Esophagus (tissue), 2 donors: ENCODE results near the gene LRRN2. TPM values are rescaled to one million over a fixed set of nuclear protein-coding genes. Genes with fewer than 3 reads are reported as not detected.
"Not testable (repeated sequence)": the region's sequence is repeated elsewhere in the genome, so short reads cannot be mapped to it uniquely, and the experiment has no call there.

Source experiments
- H3K27ac ChIP-seq, 2 donors: one replicate each; pipeline ENCODE4 v1.5.1; 2013; ENCODE audit warnings: low read depth in 2 of 2, mild to moderate bottlenecking in 2 of 2, inconsistent platforms in 1 of 2, low read length in 1 of 2, moderate library complexity in 1 of 2
- H3K27me3 ChIP-seq, 2 donors: one replicate each; pipeline ENCODE4 v1.6.1; 2013; ENCODE audit warnings: low read length in 2 of 2, control low read depth in 1 of 2, mild to moderate bottlenecking in 1 of 2; ENCODE audit not compliant: insufficient read depth in 2 of 2, control insufficient read depth in 1 of 2
- H3K36me3 ChIP-seq, 2 donors: one replicate each; pipeline ENCODE4 v1.6.1; 2013; ENCODE audit warnings: low read length in 1 of 2; ENCODE audit not compliant: control insufficient read depth in 2 of 2, insufficient read depth in 2 of 2
- H3K4me1 ChIP-seq, 2 donors: one replicate each; pipeline ENCODE4 v1.6.1; 2013; ENCODE audit warnings: low read length in 1 of 2; ENCODE audit not compliant: control insufficient read depth in 2 of 2, insufficient read depth in 2 of 2
- H3K4me3 ChIP-seq, 2 donors: one replicate each; pipeline ENCODE4 v1.5.1; 2013; ENCODE audit warnings: low read length in 2 of 2, mild to moderate bottlenecking in 2 of 2, low read depth in 1 of 2, moderate library complexity in 1 of 2
- H3K9me3 ChIP-seq, 2 donors: one replicate each; pipeline ENCODE4 v1.6.1; 2013; ENCODE audit warnings: mild to moderate bottlenecking in 2 of 2, low read depth in 1 of 2, low read length in 1 of 2, moderate library complexity in 1 of 2; ENCODE audit not compliant: control insufficient read depth in 2 of 2, insufficient read depth in 1 of 2
- WGBS, 2 donors: extraction: QIAGEN DNeasy Blood & Tissue Kit; methylation state at CpG; one replicate each; pipeline ENCODE4 v1.1.7; 2013; 5-methylcytosine and 5-hydroxymethylcytosine counted together
- polyA plus RNA-seq, 2 donors: library from polyadenylated mRNA; stranded (reverse); fragments of 200-250 nt; gene quantifications; one replicate each; pipeline ENCODE4 v1.2.3, GENCODE V29; 2013
- donor health status: healthy with polysubstance abuse.
- donor health status: Bipolar disorder and iron deficiency.

LRRN2 gene
- polyA plus RNA-seq, 2 donors = 0.65 to 0.88 TPM

DNA sequence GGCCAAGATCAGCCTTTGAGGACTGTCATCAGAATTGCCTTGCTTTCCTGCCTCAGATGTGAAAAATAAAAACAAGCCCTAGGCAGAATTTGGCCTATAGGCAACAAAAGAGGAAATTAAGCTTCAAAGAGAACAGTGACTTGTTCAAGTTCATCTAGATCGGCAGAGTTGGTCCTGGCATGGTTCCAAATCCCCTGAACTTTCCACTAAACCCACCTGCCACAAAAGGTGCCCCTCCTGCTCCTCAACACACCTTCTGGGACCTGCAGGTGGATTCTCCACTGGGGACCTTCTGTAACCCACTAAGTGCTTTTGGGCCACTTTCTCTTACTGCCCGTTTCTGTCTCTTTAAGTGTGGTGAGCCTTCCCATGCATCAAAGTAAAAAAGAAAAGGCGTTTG, 42.5 kb upstream of the LRRN2 start:
- peaks cover 0 to 5% of the 10 kb centered on the region in 2 donors for H3K4me1 ChIP-seq
- peaks cover 0 to 3% of the 10 kb centered on the region in 2 donors for H3K27me3 ChIP-seq
- no peaks in the 10 kb centered on the region for H3K9me3 ChIP-seq
- H3K27ac ChIP-seq = no peak overlapping the region
- WGBS, 2 donors = 40 to 45% methylated on average over 3 of the region's 3 CpGs
- no peaks in the 10 kb centered on the region for H3K36me3 ChIP-seq
- no peak overlapping the region for H3K4me3 ChIP-seq

DNA sequence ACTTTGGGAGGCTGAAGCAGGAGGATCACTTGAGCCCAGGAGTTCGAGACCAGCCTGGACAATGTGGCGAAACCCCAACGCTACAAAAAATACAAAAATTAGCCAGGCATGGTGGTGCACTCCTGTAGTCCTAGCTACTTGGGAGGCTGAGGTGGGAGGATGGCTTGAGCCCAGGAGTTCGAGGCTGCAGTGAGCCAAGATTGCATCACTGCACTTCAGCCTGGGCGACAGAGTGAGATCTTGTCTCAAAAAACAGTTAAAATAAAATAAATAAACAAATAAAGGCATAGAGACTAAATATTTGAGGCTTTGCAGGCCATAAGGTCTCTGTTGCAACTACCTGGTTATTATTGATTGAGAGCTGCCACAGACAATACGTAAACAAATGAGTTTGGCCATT, 41.9 kb upstream of the LRRN2 start:
- not testable (repeated sequence) for H3K4me3 ChIP-seq, H3K36me3 ChIP-seq, H3K27me3 ChIP-seq, H3K9me3 ChIP-seq, H3K27ac ChIP-seq, H3K4me1 ChIP-seq
- 87 to 89% methylated on average over 6 of the region's 6 CpGs for WGBS, 2 donors

GRCh38 chr1:204726478-204726877, 40.9 kb upstream of the LRRN2 start:
- Histone ChIP-seq H3K9me3 (no peaks in the 10 kb centered on the region), H3K4me3 (no peak overlapping the region), H3K4me1 (peaks cover 0 to 5% of the 10 kb centered on the region in 2 donors), H3K27me3 (peaks cover 0 to 3% of the 10 kb centered on the region in 2 donors), H3K27ac (no peak overlapping the region), H3K36me3 (no peaks in the 10 kb centered on the region)
- WGBS, 2 donors = 38 to 52% methylated on average over 1 of the region's 1 CpG

GRCh38 chr1:204725821-204726448, 40.4 kb upstream of the LRRN2 start:
- 69 to 76% methylated on average over 9 of the region's 9 CpGs for WGBS, 2 donors
- H3K9me3 ChIP-seq = no peaks in the 10 kb centered on the region
- H3K36me3 ChIP-seq = no peaks in the 10 kb centered on the region
- H3K27ac ChIP-seq = no peak overlapping the region
- H3K4me3 ChIP-seq = no peak overlapping the region
- H3K27me3 ChIP-seq = peaks cover 0 to 3% of the 10 kb centered on the region in 2 donors
- H3K4me1 ChIP-seq = peaks cover 0 to 5% of the 10 kb centered on the region in 2 donors

DNA sequence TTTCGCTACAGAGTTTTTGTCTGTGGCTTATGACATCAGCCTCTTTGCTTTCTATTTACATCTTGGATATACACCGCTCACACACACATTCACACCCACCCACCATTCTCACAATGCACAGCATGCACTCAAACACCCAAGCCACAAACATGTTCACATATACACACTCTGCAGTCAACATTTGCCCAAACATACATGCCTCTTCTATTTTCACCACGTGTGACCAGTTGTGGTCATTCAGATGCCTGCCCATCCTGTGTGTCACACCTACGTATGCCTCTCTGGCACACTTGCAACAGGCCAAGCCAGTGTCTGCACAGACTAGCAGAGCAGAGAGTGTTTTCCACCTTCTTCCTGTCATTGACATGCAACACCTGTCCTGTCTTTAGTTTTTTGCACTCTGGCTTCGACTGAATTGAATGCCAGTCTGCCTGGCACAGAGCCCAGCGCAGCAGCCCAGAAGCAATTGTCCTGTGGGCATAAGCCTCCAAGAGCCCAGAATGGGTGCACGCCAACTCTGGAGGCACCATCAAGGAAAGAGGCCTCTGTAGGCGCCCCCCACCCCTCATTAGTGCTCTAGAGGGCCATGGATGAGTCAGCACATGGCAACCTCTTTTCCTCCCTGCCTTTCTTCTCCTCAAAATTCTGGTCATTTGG, 37.7 kb upstream of the LRRN2 start:
- H3K4me3 ChIP-seq = no peak overlapping the region
- no peaks in the 10 kb centered on the region for H3K27me3 ChIP-seq
- H3K27ac ChIP-seq = no peak overlapping the region
- no peaks in the 10 kb centered on the region for H3K4me1 ChIP-seq
- 52 to 60% methylated on average over 8 of the region's 8 CpGs for whole genome bisulfite sequencing, 2 donors
- H3K9me3 ChIP-seq = no peaks in the 10 kb centered on the region
- no peaks in the 10 kb centered on the region for H3K36me3 ChIP-seq

- WGBS, 2 donors = 69 to 74% methylated on average over 10 of the region's 10 CpGs
- no peaks in the 10 kb centered on the region for H3K9me3 ChIP-seq
- H3K27me3 ChIP-seq = no peaks in the 10 kb centered on the region
- no peak overlapping the region for H3K4me3 ChIP-seq
- no peaks in the 10 kb centered on the region for H3K36me3 ChIP-seq
- no peaks in the 10 kb centered on the region for H3K4me1 ChIP-seq
- no peak overlapping the region for H3K27ac ChIP-seq
Observed at GRCh38 chr1:204721373-204722055, 36.0 kb upstream of the LRRN2 start.

- no peak overlapping the region for H3K4me3 ChIP-seq
- no peaks in the 10 kb centered on the region for H3K9me3 ChIP-seq
Observed at GRCh38 chr1:204716660-204717059, 31.1 kb upstream of the LRRN2 start.

DNA sequence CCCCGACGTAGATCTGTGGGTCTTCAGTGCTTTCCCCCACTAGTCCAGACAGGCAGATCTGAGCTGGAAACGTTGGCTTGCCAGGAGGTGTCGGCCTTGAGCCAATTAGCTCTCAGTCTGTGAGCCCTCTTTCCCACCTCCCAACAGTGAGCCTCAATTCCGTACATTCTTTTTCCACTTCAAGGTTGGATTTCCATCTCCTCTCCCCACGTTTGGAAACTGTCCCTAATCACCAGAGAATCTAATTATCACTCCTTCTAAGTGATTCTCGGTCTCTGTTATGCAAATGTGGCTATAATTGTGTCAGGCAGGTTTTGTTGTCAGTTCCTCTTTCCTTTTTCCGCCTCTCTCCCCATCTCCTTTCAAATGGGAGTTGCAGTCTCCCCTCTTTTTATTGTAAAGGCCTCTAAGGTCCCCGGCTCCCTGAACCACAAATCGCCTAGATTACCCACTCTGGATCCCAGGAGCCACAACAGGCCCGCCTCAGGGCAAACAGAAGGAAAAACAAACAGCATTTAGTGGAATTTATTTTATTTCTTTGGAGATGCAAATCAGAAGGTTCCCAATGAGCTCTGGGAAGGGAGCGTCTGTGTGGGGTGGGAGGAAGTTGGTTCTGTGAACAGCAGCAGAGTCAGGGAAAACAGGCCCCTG, 29.4 kb upstream of the LRRN2 start:
- 60 to 70% methylated on average over 12 of the region's 12 CpGs for WGBS, 2 donors
- Histone ChIP-seq H3K27me3 (peaks cover 0 to 4% of the 10 kb centered on the region in 2 donors), H3K4me3 (no peak overlapping the region), H3K27ac (no peak overlapping the region), H3K4me1 (peaks cover 0 to 5% of the 10 kb centered on the region in 2 donors), H3K36me3 (no peaks in the 10 kb centered on the region), H3K9me3 (no peaks in the 10 kb centered on the region)

More at GRCh38 chr1:204716660-204717059, 31.1 kb upstream of the LRRN2 start:
- no peak overlapping the region for H3K27ac ChIP-seq
- no peaks in the 10 kb centered on the region for H3K36me3 ChIP-seq
- peaks cover 0 to 5% of the 10 kb centered on the region in 2 donors for H3K4me1 ChIP-seq
- no peaks in the 10 kb centered on the region for H3K27me3 ChIP-seq

GRCh38 chr1:204714194-204714860, 28.8 kb upstream of the LRRN2 start:
- Histone ChIP-seq H3K27ac (no peak overlapping the region), H3K36me3 (no peaks in the 10 kb centered on the region), H3K4me1 (peaks cover 0 to 5% of the 10 kb centered on the region in 2 donors), H3K9me3 (no peaks in the 10 kb centered on the region), H3K4me3 (no peak overlapping the region), H3K27me3 (peaks cover 0 to 4% of the 10 kb centered on the region in 2 donors)
- 70 to 75% methylated on average over 6 of the region's 6 CpGs for WGBS, 2 donors
